B cell (primary cell): ENCODE measurements around the gene GRK5. TPM values are rescaled to one million over a fixed set of nuclear protein-coding genes. Genes with fewer than 3 reads are reported as not detected.

Source experiments
- ATAC-seq: fragments of 200-7000 bp; cut with Tn5 transposase; one replicate; pipeline ENCODE4 v1.10.0; 2021; ENCODE audit warnings: low read depth, mild to moderate bottlenecking, moderate number of reproducible peaks, moderate library complexity
- CTCF ChIA-PET: fragments of 350-600 bp; sonication (Branson Sonifier 250); formaldehyde crosslinking; loops from one replicate; lab custom pipeline; 2021; ENCODE audit warnings: antibody characterized with exemption, inconsistent platforms; lab: Charles Lee
- POLR2A ChIA-PET: fragments of 350-600 bp; sonication (Branson Sonifier 250); formaldehyde crosslinking; loops from one replicate; lab custom pipeline; 2021; ENCODE audit warnings: antibody characterized with exemption; lab: Charles Lee
- DNase-seq: peaks from one replicate; pipeline ENCODE4 v3.0.0; 2013
- H2AFZ ChIP-seq: 2 replicates; pipeline ENCODE4 v1.6.1; 2012; ENCODE audit warnings: mild to moderate bottlenecking, low read depth, low read length; ENCODE audit not compliant: insufficient read depth, poor library complexity, severe bottlenecking
- H3K27ac ChIP-seq, 2 donors: 1 replicate in 1 of 2; 2 replicates in 1 of 2; pipeline ENCODE4 v1.5.1; 2012 to 2013; ENCODE audit warnings: low read length in 2 of 2, mild to moderate bottlenecking in 2 of 2, moderate library complexity in 1 of 2
- H3K27me3 ChIP-seq, 4 experiments: fragments of 200-600 bp in 1 of 4; sonication (generic) in 1 of 4; replicated peaks in 1 of 4; 1 replicate in 2 of 4; 2 replicates in 2 of 4; pipeline versions ENCODE4 v1.6.1 to v1.7.0; 2013 to 2016; ENCODE audit warnings: low read length in 3 of 4, mild to moderate bottlenecking in 2 of 4, mixed read lengths in 1 of 4, moderate library complexity in 1 of 4; ENCODE audit not compliant: insufficient read depth in 4 of 4, control insufficient read depth in 3 of 4; ENCODE audit errors: control extremely low read depth in 1 of 4
- H3K36me3 ChIP-seq, 2 experiments: replicated peaks in 1 of 2; 1 replicate in 1 of 2; 2 replicates in 1 of 2; pipeline versions ENCODE4 v1.6.1 to v1.7.1; 2013; ENCODE audit warnings: low read length in 1 of 2; ENCODE audit not compliant: insufficient read depth in 2 of 2, control insufficient read depth in 1 of 2; ENCODE audit errors: control extremely low read depth in 1 of 2, extremely low read depth in 1 of 2
- H3K4me1 ChIP-seq, 2 donors: fragments of 200-600 bp in 1 of 2; sonication (generic) in 1 of 2; 1 replicate in 1 of 2; 2 replicates in 1 of 2; pipeline versions ENCODE4 v1.5.1 to v1.6.1; 2013 to 2017; ENCODE audit warnings: low read length in 2 of 2; ENCODE audit not compliant: control insufficient read depth in 2 of 2, insufficient read depth in 2 of 2
- H3K4me2 ChIP-seq: replicated peaks from 2 replicates; pipeline ENCODE3; 2012; ENCODE audit warnings: mild to moderate bottlenecking, low read depth, low read length; ENCODE audit not compliant: poor library complexity, severe bottlenecking
- H3K4me3 ChIP-seq, 5 experiments: fragments of 200-600 bp in 1 of 5; sonication (generic) in 1 of 5; 1 replicate in 3 of 5; 2 replicates in 2 of 5; pipeline versions ENCODE4 v1.5.1 to v1.7.0; 2011 to 2016; ENCODE audit warnings: low read length in 4 of 5, mild to moderate bottlenecking in 4 of 5, low read depth in 2 of 5, control low read depth in 1 of 5, moderate library complexity in 1 of 5; ENCODE audit not compliant: insufficient read depth in 1 of 5; ENCODE audit errors: control extremely low read depth in 1 of 5, extremely low read depth in 1 of 5
- H3K79me2 ChIP-seq: fragments of 200-600 bp; sonication (generic); one replicate; pipeline ENCODE4 v1.6.0; 2016; ENCODE audit warnings: low read length; ENCODE audit not compliant: control insufficient read depth, insufficient read depth
- H3K9ac ChIP-seq: fragments of 200-600 bp; sonication (generic); 2 replicates; pipeline ENCODE4 v1.6.1; 2017; ENCODE audit warnings: mild to moderate bottlenecking, low read length, moderate library complexity
- H3K9me3 ChIP-seq, 3 donors: one replicate each; pipeline versions ENCODE4 v1.6.1 to v1.7.1; 2013; ENCODE audit warnings: low read length in 2 of 3; ENCODE audit not compliant: control insufficient read depth in 2 of 3, insufficient read depth in 1 of 3; ENCODE audit errors: control extremely low read depth in 1 of 3
- H4K20me1 ChIP-seq: 2 replicates; pipeline ENCODE4 v1.6.0; 2012; ENCODE audit warnings: mild to moderate bottlenecking, low read length; ENCODE audit not compliant: insufficient read depth, control insufficient read depth, poor library complexity, severe bottlenecking
- H3K27ac Mint-ChIP-seq: one replicate; pipeline ENCODE4 v1.8.0; 2021; ENCODE audit warnings: mixed read lengths
- H3K27me3 Mint-ChIP-seq: one replicate; pipeline ENCODE4 v1.8.0; 2021; ENCODE audit warnings: mixed read lengths
- H3K4me1 Mint-ChIP-seq: one replicate; pipeline ENCODE4 v1.8.0; 2021; ENCODE audit warnings: mixed read lengths
- H3K4me3 Mint-ChIP-seq: one replicate; pipeline ENCODE4 v1.8.0; 2021; ENCODE audit warnings: mixed read lengths
- H3K9me3 Mint-ChIP-seq: one replicate; pipeline ENCODE4 v1.8.0; 2022; ENCODE audit warnings: mixed read lengths; ENCODE audit not compliant: insufficient read depth
- EZH2 ChIP-seq: IDR thresholded peaks from 2 replicates; pipeline ENCODE4 v1.6.1; 2012; ENCODE audit warnings: borderline replicate concordance, low read depth, mild to moderate bottlenecking, moderate library complexity, low read length; ENCODE audit not compliant: insufficient read depth, poor library complexity, severe bottlenecking
- WGBS: methylation state at CpG from one replicate; pipeline ENCODE4 v1.1.5; 2013; ENCODE audit warnings: missing lambda C conversion rate; ENCODE audit not compliant: insufficient coverage; 5-methylcytosine and 5-hydroxymethylcytosine counted together
- intact Hi-C: fragments of 100-400 bp; cut with micrococcal nuclease; formaldehyde crosslinking; loops from one replicate; pipeline ENCODE4 v1.10.0; 2022
- polyA plus RNA-seq: library from polyadenylated mRNA; depleted of rRNA; stranded (reverse); fragments of >200 nt; gene quantifications from 2 replicates; pipeline ENCODE4 v1.2.3, GENCODE V29; 2012
- total RNA-seq, 2 donors: library from RNA; stranded (reverse); fragments of 120-200 nt in 1 of 2; gene quantifications; 1 replicate in 1 of 2; 2 replicates in 1 of 2; pipeline versions ENCODE4 v1.2.3 to v1.2.4, GENCODE V29; 2013 to 2022
- TF ChIP-seq, protein P1 (sequence below): fragments of 200-600 bp; IDR thresholded peaks from one replicate; pipeline ENCODE4 v1.8.0; 2022; ENCODE audit warnings: antibody characterized with exemption, mild to moderate bottlenecking

Gene GRK5
- total and polyA plus RNA-seq, 2 donors (not counting 1 experiment from before 2014, with no cell fraction given), result 21.9 to 54.8 TPM

DNA sequence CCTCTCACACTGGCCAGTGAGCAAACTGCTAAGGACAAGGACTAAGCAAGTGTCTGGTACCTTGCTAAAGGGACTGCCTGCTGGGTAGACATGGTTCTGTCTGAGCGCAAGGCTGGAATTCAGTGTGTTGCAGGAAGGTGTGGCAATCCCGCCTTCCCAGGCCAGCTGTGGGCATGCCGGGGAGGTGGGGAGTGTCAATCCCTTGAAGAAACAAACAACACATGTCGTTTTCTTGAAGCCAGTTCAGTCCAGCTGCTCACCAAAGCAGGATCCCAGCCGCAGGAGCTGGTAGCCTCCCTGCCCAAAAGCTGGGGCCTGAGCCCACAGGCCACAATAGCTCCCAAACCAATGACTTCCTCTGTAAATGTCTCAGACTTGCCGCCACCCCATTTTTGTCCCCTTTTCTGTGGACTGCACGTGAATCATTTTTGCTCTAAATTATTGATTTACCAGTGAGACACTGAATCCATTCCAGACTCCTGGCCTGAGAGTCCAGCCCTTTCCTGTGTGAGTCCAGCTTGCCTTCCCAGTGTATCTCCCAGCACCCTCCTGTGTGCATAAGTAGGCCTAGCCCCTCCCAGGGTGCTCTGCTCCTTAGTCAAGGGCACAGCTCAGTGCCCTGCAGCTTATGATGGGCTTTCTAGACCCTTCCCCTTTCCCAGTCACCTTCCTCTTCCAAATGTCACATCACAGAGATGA, 168.4 kb downstream of the GRK5 start:
- Histone ChIP-seq H3K36me3 (peaks cover 2 to 10% of the 10 kb centered on the region in 2 experiments), H4K20me1 (peaks cover 12% of the 10 kb centered on the region), H2AFZ (no peak overlapping the region), H3K9me3 (peaks cover 0 to 7% (median 6%) of the 10 kb centered on the region in 3 donors), H3K4me3 (no peak overlapping the region), H3K27me3 (no peaks in the 10 kb centered on the region), H3K9ac (no peak overlapping the region), H3K4me2 (no peak overlapping the region), H3K79me2 (peaks cover 79% of the 10 kb centered on the region), H3K4me1 (peaks cover 35 to 36% of the 10 kb centered on the region in 2 donors), H3K27ac (no peak overlapping the region)
- Mint-ChIP-seq H3K27me3 (no peaks in the 10 kb centered on the region), H3K4me3 (no peak overlapping the region), H3K9me3 (peaks cover 5% of the 10 kb centered on the region), H3K4me1 (peaks cover 55% of the 10 kb centered on the region), H3K27ac (peak overlapping the region; percentile 72)
- TF ChIP-seq, protein P1, sequence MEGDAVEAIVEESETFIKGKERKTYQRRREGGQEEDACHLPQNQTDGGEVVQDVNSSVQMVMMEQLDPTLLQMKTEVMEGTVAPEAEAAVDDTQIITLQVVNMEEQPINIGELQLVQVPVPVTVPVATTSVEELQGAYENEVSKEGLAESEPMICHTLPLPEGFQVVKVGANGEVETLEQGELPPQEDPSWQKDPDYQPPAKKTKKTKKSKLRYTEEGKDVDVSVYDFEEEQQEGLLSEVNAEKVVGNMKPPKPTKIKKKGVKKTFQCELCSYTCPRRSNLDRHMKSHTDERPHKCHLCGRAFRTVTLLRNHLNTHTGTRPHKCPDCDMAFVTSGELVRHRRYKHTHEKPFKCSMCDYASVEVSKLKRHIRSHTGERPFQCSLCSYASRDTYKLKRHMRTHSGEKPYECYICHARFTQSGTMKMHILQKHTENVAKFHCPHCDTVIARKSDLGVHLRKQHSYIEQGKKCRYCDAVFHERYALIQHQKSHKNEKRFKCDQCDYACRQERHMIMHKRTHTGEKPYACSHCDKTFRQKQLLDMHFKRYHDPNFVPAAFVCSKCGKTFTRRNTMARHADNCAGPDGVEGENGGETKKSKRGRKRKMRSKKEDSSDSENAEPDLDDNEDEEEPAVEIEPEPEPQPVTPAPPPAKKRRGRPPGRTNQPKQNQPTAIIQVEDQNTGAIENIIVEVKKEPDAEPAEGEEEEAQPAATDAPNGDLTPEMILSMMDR, result no peak
- TF ChIP-seq EZH2, result no peak
- POLR2A ChIA-PET, result no interaction called here
- DNase-seq (no peak), ATAC-seq (no peak)
- WGBS, result 95% methylated on average over 7 of the region's 7 CpGs
- intact Hi-C loops, result no loop called here
- CTCF ChIA-PET, result interaction anchor here (1.0 kb wide), 1 partner anchor 169 kb away, joined by 3 read pairs; the partner anchor contains the start of gene GRK5

DNA sequence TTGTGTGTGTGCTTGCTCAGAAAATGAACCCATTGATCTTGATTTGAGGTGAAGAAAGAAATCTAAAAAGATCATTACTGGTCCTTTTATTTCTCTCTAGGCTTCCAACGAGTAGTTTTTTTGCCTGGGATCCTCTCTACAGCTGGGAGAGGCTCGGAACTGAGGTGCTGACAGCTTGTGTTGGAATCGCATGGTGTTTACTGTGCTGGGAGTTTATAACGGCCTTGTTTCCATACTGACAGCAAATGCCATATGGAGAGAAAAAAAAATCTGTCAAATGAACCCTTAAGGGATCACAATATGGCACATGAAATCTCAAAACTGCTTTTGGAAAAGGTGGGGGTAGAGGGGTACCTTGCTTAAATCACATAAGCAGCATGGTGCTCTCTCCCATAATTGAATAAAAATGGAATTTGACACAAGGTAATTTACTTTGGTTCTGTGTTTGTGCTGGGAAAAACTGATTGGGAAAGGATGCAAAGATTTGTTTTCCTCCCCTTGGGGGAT, 170.1 kb downstream of the GRK5 start:
- H3K9ac ChIP-seq, result no peak overlapping the region
- no peak overlapping the region for H3K4me2 ChIP-seq
- ChIA-PET POLR2A (interaction anchor here (0.8 kb wide), 1 partner anchor 170 kb away, joined by 3 read pairs; the partner anchor contains the start of gene GRK5), CTCF (interaction anchor here (1.0 kb wide), 1 partner anchor 40 kb away, joined by 3 read pairs; no protein-coding TSS in a partner anchor)
- H3K4me3 ChIP-seq, result no peak overlapping the region
- 100% methylated on average over 2 of the region's 4 CpGs for WGBS
- Mint-ChIP-seq H3K4me1 (peaks cover 42% of the 10 kb centered on the region), H3K9me3 (peaks cover 5% of the 10 kb centered on the region), H3K27me3 (no peaks in the 10 kb centered on the region), H3K4me3 (no peak overlapping the region), H3K27ac (peak overlapping the region; percentile 13)
- no peak overlapping the region for H2AFZ ChIP-seq
- no peaks in the 10 kb centered on the region for H3K27me3 ChIP-seq
- H3K4me1 ChIP-seq, result peaks cover 21% of the 10 kb centered on the region in 2 donors
- no peak for DNase-seq
- peaks cover 68% of the 10 kb centered on the region for H3K79me2 ChIP-seq
- intact Hi-C loops, result no loop called here
- H4K20me1 ChIP-seq, result peaks cover 12% of the 10 kb centered on the region
- TF ChIP-seq, protein P1, result no peak
- no peak for TF ChIP-seq EZH2
- no peak overlapping the region for H3K27ac ChIP-seq
- H3K9me3 ChIP-seq, result peaks cover 0 to 7% (median 6%) of the 10 kb centered on the region in 3 donors
- no peak for ATAC-seq
- H3K36me3 ChIP-seq, result peaks cover 2 to 26% of the 10 kb centered on the region in 2 experiments
